Naive thymus-derived CD4-positive, alpha-beta T cell (primary cell): ENCODE data around the gene ZKSCAN7. TPM values are rescaled to one million over a fixed set of nuclear protein-coding genes. Genes with fewer than 3 reads are reported as not detected.

Source experiments
- ATAC-seq: fragments of 150-1000 bp; cut with Tn5 transposase; 2 replicates; pipeline ENCODE4 v1.10.0; 2021; ENCODE audit warnings: mild to moderate bottlenecking, moderate library complexity
- CTCF ChIA-PET: fragments of 350-600 bp; sonication (Branson Sonifier 250); formaldehyde crosslinking; loops from one replicate; lab custom pipeline; 2021; ENCODE audit warnings: antibody characterized with exemption; lab: Charles Lee
- POLR2A ChIA-PET: fragments of 350-600 bp; sonication (Branson Sonifier 250); formaldehyde crosslinking; loops from one replicate; lab custom pipeline; 2021; ENCODE audit warnings: antibody characterized with exemption, inconsistent platforms; lab: Charles Lee
- DNase-seq, 9 donors: peaks; one replicate each; pipeline versions ENCODE4 v3.0.0 to v3.0.0-alpha.2; 2020 to 2022; ENCODE audit warnings: mixed read lengths in 1 of 9
- H3K27ac ChIP-seq: one replicate; pipeline ENCODE4 v1.7.0; 2013; ENCODE audit warnings: mild to moderate bottlenecking, low read depth, low read length, moderate library complexity
- H3K27me3 ChIP-seq, 2 donors: one replicate each; pipeline ENCODE4 v1.7.0; 2013; ENCODE audit warnings: low read length in 2 of 2, mild to moderate bottlenecking in 2 of 2, moderate library complexity in 2 of 2; ENCODE audit not compliant: control insufficient read depth in 2 of 2, insufficient read depth in 2 of 2
- H3K36me3 ChIP-seq, 3 experiments: 1 replicate in 2 of 3; 2 replicates in 1 of 3; pipeline ENCODE4 v1.7.0; 2013; ENCODE audit warnings: low read length in 3 of 3, mild to moderate bottlenecking in 3 of 3, moderate library complexity in 1 of 3; ENCODE audit not compliant: insufficient read depth in 3 of 3, control insufficient read depth in 2 of 3
- H3K4me1 ChIP-seq, 2 donors: one replicate each; pipeline ENCODE4 v1.7.0; 2013; ENCODE audit warnings: low read length in 2 of 2, mild to moderate bottlenecking in 2 of 2, moderate library complexity in 1 of 2; ENCODE audit not compliant: control insufficient read depth in 2 of 2, insufficient read depth in 2 of 2
- H3K4me3 ChIP-seq: 2 replicates; pipeline ENCODE4 v1.7.0; 2013; ENCODE audit warnings: mild to moderate bottlenecking, low read length
- H3K9me3 ChIP-seq, 3 experiments: 1 replicate in 2 of 3; 2 replicates in 1 of 3; pipeline ENCODE4 v1.7.0; 2013; ENCODE audit warnings: low read length in 3 of 3; ENCODE audit not compliant: control insufficient read depth in 2 of 3
- H3K27ac Mint-ChIP-seq, 9 donors: one replicate each; pipeline ENCODE4 v1.8.0; 2020 to 2022; ENCODE audit warnings: mixed read lengths in 9 of 9, mild to moderate bottlenecking in 8 of 9, moderate library complexity in 5 of 9, inconsistent platforms in 2 of 9
- H3K27me3 Mint-ChIP-seq, 5 donors: one replicate each; pipeline ENCODE4 v1.8.0; 2021 to 2022; ENCODE audit warnings: mixed read lengths in 5 of 5, mild to moderate bottlenecking in 1 of 5
- H3K36me3 Mint-ChIP-seq, 5 donors: one replicate each; pipeline ENCODE4 v1.8.0; 2020 to 2022; ENCODE audit warnings: mixed read lengths in 5 of 5, mild to moderate bottlenecking in 3 of 5, inconsistent platforms in 1 of 5
- H3K4me1 Mint-ChIP-seq, 7 donors: one replicate each; pipeline ENCODE4 v1.8.0; 2020 to 2022; ENCODE audit warnings: mixed read lengths in 7 of 7, mild to moderate bottlenecking in 3 of 7, inconsistent platforms in 1 of 7
- H3K4me3 Mint-ChIP-seq, 10 donors: one replicate each; pipeline ENCODE4 v1.8.0; 2020 to 2022; ENCODE audit warnings: mild to moderate bottlenecking in 10 of 10, mixed read lengths in 10 of 10, moderate library complexity in 6 of 10, inconsistent platforms in 2 of 10
- H3K9me3 Mint-ChIP-seq, 11 donors: one replicate each; pipeline ENCODE4 v1.8.0; 2020 to 2022; ENCODE audit warnings: mixed read lengths in 11 of 11, mild to moderate bottlenecking in 4 of 11, inconsistent platforms in 1 of 11, moderate library complexity in 1 of 11
- intact Hi-C, 2 donors: fragments of 100-400 bp; cut with micrococcal nuclease; formaldehyde crosslinking; loops; one replicate each; pipeline ENCODE4 v1.15.1; 2023
- polyA plus RNA-seq, 2 donors: library from polyadenylated mRNA; unstranded; fragments of 300-500 nt; fragmentation: Illumina TruSeq; gene quantifications; one replicate each; pipeline ENCODE4 v1.2.3, GENCODE V29; 2021
- total RNA-seq, 6 experiments: library from RNA in 5 of 6; stranded (reverse) in 5 of 6; gene quantifications; 1 replicate in 5 of 6; 2 replicates in 1 of 6; pipeline ENCODE4 v1.2.3 and lab custom pipeline; 2021 to 2026

The ZKSCAN7 gene
- total and polyA plus RNA-seq, 7 experiments from 2014 or later: 1.1 to 4.5 (median 2.1) TPM

GRCh38 chr3:44555723-44556122, 730 bp downstream of the ZKSCAN7 start:
- Histone ChIP-seq H3K9me3 (no peaks in the 10 kb centered on the region), H3K4me1 (peaks cover 9 to 14% of the 10 kb centered on the region in 2 donors), H3K36me3 (no peaks in the 10 kb centered on the region), H3K4me3 (peak overlapping the region; percentile 87), H3K27me3 (no peaks in the 10 kb centered on the region), H3K27ac (peak overlapping the region; percentile 47)
- DNase-seq: peak in 3 of 9 donors; percentile 3 to 12 (median 8)
- POLR2A ChIA-PET: no interaction called here
- intact Hi-C loops: loop anchor here (1.0 to 2.0 kb wide), 6 partner anchors 45 to 306 kb away; partner anchors contain the start of genes TMEM42 (in 2 of the 2), KIAA1143 (in 1 of the 2), KIF15 (in 1 of the 2) and ZNF197 (in 1 of the 2)
- no peak for ATAC-seq
- peaks cover 0 to 4% (median 0%) of the 10 kb centered on the region in 5 donors for H3K27me3 Mint-ChIP-seq
- H3K27ac Mint-ChIP-seq: peak overlapping the region; percentile 6 to 94 (median 82)
- peak overlapping the region; percentile 78 to 94 (median 91) for H3K4me3 Mint-ChIP-seq
- H3K36me3 Mint-ChIP-seq: peaks cover 8 to 30% (median 28%) of the 10 kb centered on the region in 5 donors
- peaks cover 10 to 35% (median 26%) of the 10 kb centered on the region in 7 donors for H3K4me1 Mint-ChIP-seq
- CTCF ChIA-PET: no interaction called here
- H3K9me3 Mint-ChIP-seq: peaks cover 0 to 29% (median 0%) of the 10 kb centered on the region in 11 donors

- ATAC-seq (no peak), DNase-seq (no peak)
- H3K36me3 ChIP-seq: peaks cover 0 to 3% (median 0%) of the 10 kb centered on the region in 3 experiments
- no peak overlapping the region for H3K27ac ChIP-seq
- H3K4me3 Mint-ChIP-seq: peak overlapping the region in 1 of 10 donors; percentile 25
- POLR2A ChIA-PET: interaction anchor here (1.2 kb wide), 1 partner anchor 16 kb away, joined by 4 read pairs; no protein-coding TSS in a partner anchor
- no peaks in the 10 kb centered on the region for H3K9me3 ChIP-seq
- peaks cover 0 to 38% (median 3%) of the 10 kb centered on the region in 11 donors for H3K9me3 Mint-ChIP-seq
- intact Hi-C loops: no loop called here
- H3K36me3 Mint-ChIP-seq: peaks cover 8 to 39% (median 35%) of the 10 kb centered on the region in 5 donors
- no peak overlapping the region for H3K27ac Mint-ChIP-seq
- H3K27me3 ChIP-seq: no peaks in the 10 kb centered on the region
- H3K4me1 ChIP-seq: peaks cover 9 to 14% of the 10 kb centered on the region in 2 donors
- CTCF ChIA-PET: no interaction called here
- peaks cover 10 to 37% (median 26%) of the 10 kb centered on the region in 7 donors for H3K4me1 Mint-ChIP-seq
- no peak overlapping the region for H3K4me3 ChIP-seq
- H3K27me3 Mint-ChIP-seq: no peaks in the 10 kb centered on the region
Observed at GRCh38 chr3:44557074-44557473, 2.1 kb downstream of the ZKSCAN7 start.

- intact Hi-C loops: no loop called here
- H3K4me3 Mint-ChIP-seq: no peak overlapping the region
- CTCF ChIA-PET: interaction anchor here (0.6 kb wide), 1 partner anchor 96 kb away, joined by 4 read pairs; no protein-coding TSS in a partner anchor
- ATAC-seq (no peak), DNase-seq (no peak)
- no peak overlapping the region for H3K4me3 ChIP-seq
- H3K9me3 Mint-ChIP-seq: peaks cover 6 to 32% (median 13%) of the 10 kb centered on the region in 11 donors
- peaks cover 5% of the 10 kb centered on the region in 2 donors for H3K4me1 ChIP-seq
- H3K27ac ChIP-seq: no peak overlapping the region
- no peaks in the 10 kb centered on the region for H3K9me3 ChIP-seq
- peaks cover 10 to 66% (median 61%) of the 10 kb centered on the region in 5 donors for H3K36me3 Mint-ChIP-seq
- POLR2A ChIA-PET: no interaction called here
- peaks cover 0 to 12% (median 0%) of the 10 kb centered on the region in 3 experiments for H3K36me3 ChIP-seq
- H3K27ac Mint-ChIP-seq: no peak overlapping the region
- H3K27me3 ChIP-seq: no peaks in the 10 kb centered on the region
- H3K27me3 Mint-ChIP-seq: no peaks in the 10 kb centered on the region
- peaks cover under 1 to 25% (median 12%) of the 10 kb centered on the region in 7 donors for H3K4me1 Mint-ChIP-seq
Observed at GRCh38 chr3:44561076-44561475, 6.1 kb downstream of the ZKSCAN7 start.

- Histone ChIP-seq H3K9me3 (no peaks in the 10 kb centered on the region), H3K27ac (no peak overlapping the region), H3K27me3 (no peaks in the 10 kb centered on the region), H3K4me1 (no peaks in the 10 kb centered on the region), H3K4me3 (no peak overlapping the region), H3K36me3 (peaks cover 0 to 17% (median 0%) of the 10 kb centered on the region in 3 experiments)
- Mint-ChIP-seq H3K36me3 (peaks cover 16 to 70% (median 68%) of the 10 kb centered on the region in 5 donors), H3K27ac (no peak overlapping the region), H3K4me1 (peaks cover 0 to 15% (median 6%) of the 10 kb centered on the region in 7 donors), H3K27me3 (no peaks in the 10 kb centered on the region), H3K9me3 (peaks cover 10 to 35% (median 18%) of the 10 kb centered on the region in 11 donors), H3K4me3 (no peak overlapping the region)
- DNase-seq: no peak
- CTCF ChIA-PET: no interaction called here
- POLR2A ChIA-PET: no interaction called here
- ATAC-seq: no peak
- intact Hi-C loops: no loop called here
Observed at GRCh38 chr3:44562147-44562546, 7.2 kb downstream of the ZKSCAN7 start.

GRCh38 chr3:44568561-44568960, 13.6 kb downstream of the ZKSCAN7 start:
- peaks cover 25 to 94% (median 54%) of the 10 kb centered on the region in 11 donors for H3K9me3 Mint-ChIP-seq
- H3K36me3 ChIP-seq: peaks cover 0 to 51% (median 12%) of the 10 kb centered on the region in 3 experiments
- ChIA-PET CTCF (no interaction called here), POLR2A (no interaction called here)
- no peak for ATAC-seq
- DNase-seq: no peak
- H3K4me3 Mint-ChIP-seq: peak overlapping the region in 1 of 10 donors; percentile 37
- H3K4me1 ChIP-seq: no peaks in the 10 kb centered on the region
- no peaks in the 10 kb centered on the region for H3K27me3 ChIP-seq
- no peak overlapping the region for H3K27ac Mint-ChIP-seq
- no peak overlapping the region for H3K27ac ChIP-seq
- H3K36me3 Mint-ChIP-seq: peaks cover 24 to 87% (median 84%) of the 10 kb centered on the region in 5 donors
- no peak overlapping the region for H3K4me3 ChIP-seq
- intact Hi-C loops: no loop called here
- peaks cover 0 to 5% (median 0%) of the 10 kb centered on the region in 7 donors for H3K4me1 Mint-ChIP-seq
- no peaks in the 10 kb centered on the region for H3K27me3 Mint-ChIP-seq
- peaks cover 12 to 41% (median 20%) of the 10 kb centered on the region in 3 experiments for H3K9me3 ChIP-seq

- DNase-seq (no peak), ATAC-seq (no peak)
- peaks cover 12 to 50% (median 20%) of the 10 kb centered on the region in 3 experiments for H3K9me3 ChIP-seq
- no peak overlapping the region for H3K27ac Mint-ChIP-seq
- intact Hi-C loops: no loop called here
- H3K4me3 Mint-ChIP-seq: no peak overlapping the region
- peaks cover 19 to 95% (median 60%) of the 10 kb centered on the region in 11 donors for H3K9me3 Mint-ChIP-seq
- peaks cover 0 to 3% (median 0%) of the 10 kb centered on the region in 7 donors for H3K4me1 Mint-ChIP-seq
- H3K27me3 Mint-ChIP-seq: no peaks in the 10 kb centered on the region
- H3K4me3 ChIP-seq: no peak overlapping the region
- peaks cover 19 to 71% (median 64%) of the 10 kb centered on the region in 5 donors for H3K36me3 Mint-ChIP-seq
- no peaks in the 10 kb centered on the region for H3K27me3 ChIP-seq
- H3K27ac ChIP-seq: no peak overlapping the region
- no peaks in the 10 kb centered on the region for H3K4me1 ChIP-seq
- ChIA-PET CTCF (no interaction called here), POLR2A (no interaction called here)
- H3K36me3 ChIP-seq: peaks cover 0 to 44% (median 12%) of the 10 kb centered on the region in 3 experiments
Observed at GRCh38 chr3:44571024-44571423, 16.0 kb downstream of the ZKSCAN7 start.
